GM12801 (cell line): ENCODE results near the gene ANKDD1A.

ENCODE experiments used
- CTCF ChIP-seq: IDR thresholded peaks from one replicate; pipeline ENCODE4 v1.5.1; 2011; ENCODE audit warnings: control low read depth; ENCODE audit not compliant: insufficient read length; ENCODE audit errors: extremely low read depth

The ANKDD1A gene

GRCh38 chr15:64951777-64952418 lies 40.2 kb downstream of the ANKDD1A start:
- TF ChIP-seq CTCF: no peak

GRCh38 chr15:64954395-64954794 lies 42.7 kb downstream of the ANKDD1A start:
- TF ChIP-seq CTCF: no peak

- TF ChIP-seq CTCF: no peak
Measured at GRCh38 chr15:64959128-64959527, 47.4 kb downstream of the ANKDD1A start.

GRCh38 chr15:64960153-64960552 lies 48.5 kb downstream of the ANKDD1A start:
- no peak for TF ChIP-seq CTCF

GRCh38 chr15:64961013-64961412 lies 49.3 kb downstream of the ANKDD1A start:
- TF ChIP-seq CTCF: no peak

GRCh38 chr15:64969401-64969800 lies 57.7 kb downstream of the ANKDD1A start:
- TF ChIP-seq CTCF: no peak

GRCh38 chr15:64970698-64971097 lies 59.0 kb downstream of the ANKDD1A start:
- no peak for TF ChIP-seq CTCF
